NCI-H526 (cell line): ENCODE data around the gene CLEC2D.
"Not testable (repeated sequence)": the region's sequence is repeated elsewhere in the genome, so short reads cannot be mapped to it uniquely, and the experiment has no call there.

Experiments used
- DNase-seq, 2 experiments: peaks; one replicate each; lab custom pipeline; 2025; lab: John Stamatoyannopoulos, UW

Gene CLEC2D

DNA sequence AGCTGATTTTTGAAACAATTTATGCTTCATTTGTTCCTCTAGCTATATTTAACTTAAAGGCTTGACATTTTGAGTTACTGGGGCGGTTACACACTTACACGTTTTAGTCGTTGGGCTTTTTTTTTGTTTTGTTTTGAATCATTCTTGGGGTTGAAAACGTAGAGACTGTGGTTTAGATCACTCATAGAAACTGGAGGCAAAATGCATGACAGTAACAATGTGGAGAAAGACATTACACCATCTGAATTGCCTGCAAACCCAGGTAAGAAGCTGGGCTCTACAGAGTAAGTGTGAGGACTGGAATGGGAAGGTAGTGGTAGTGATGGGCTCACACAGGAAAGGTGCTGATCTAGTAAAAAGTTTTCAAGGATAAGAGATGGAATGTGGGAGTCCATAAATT, at the start of gene CLEC2D:
Gene CLEC2D (plus strand): TSS at position 180 of the 400 bp plus-strand sequence. CDS start 22 bp downstream, at position 202.
- DNase-seq, result no peak

DNA sequence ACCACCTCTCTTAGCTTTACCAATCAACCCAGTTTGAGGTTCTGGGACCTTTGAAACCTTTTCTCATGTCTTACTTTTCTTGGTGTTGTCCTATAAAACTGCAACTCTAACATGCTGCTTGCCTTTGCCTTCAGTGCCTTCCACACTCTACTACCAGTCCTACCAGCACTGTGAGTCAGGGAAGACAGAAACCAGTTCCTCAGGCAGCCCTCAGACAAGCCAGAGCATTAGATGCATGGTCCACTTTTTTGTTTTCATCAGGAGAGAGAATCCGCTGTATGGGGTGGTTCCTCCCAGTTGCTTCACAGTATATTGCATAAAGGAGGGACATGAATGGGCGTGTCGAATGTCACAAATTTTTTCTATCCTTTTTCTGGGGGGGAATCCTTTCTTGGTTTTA, 44.5 kb upstream of the CLEC2D start:
- DNase-seq, result no peak

DNA sequence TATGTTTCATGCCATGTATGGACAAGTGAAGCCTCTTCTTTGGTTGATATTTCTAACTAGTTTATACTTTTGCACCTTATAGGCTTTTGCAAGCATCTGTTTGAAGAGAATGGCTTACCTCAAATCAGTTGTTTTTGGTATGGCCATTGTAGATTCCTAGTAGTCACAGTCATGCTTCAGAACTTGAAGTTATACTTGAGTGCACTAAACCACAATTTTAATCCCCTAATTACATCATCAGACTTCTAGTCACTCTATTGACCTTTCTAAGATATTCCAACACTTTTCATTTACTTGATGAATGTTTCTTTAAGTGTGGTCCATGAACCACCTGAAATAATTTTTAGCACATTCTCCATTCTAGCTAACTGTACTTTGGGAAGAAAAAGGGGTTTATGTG, 43.2 kb upstream of the CLEC2D start:
- no peak for DNase-seq

- DNase-seq, result no peak
These were observed 42.7 kb upstream of the CLEC2D start for GRCh38 chr12:9626821-9627220.

DNA sequence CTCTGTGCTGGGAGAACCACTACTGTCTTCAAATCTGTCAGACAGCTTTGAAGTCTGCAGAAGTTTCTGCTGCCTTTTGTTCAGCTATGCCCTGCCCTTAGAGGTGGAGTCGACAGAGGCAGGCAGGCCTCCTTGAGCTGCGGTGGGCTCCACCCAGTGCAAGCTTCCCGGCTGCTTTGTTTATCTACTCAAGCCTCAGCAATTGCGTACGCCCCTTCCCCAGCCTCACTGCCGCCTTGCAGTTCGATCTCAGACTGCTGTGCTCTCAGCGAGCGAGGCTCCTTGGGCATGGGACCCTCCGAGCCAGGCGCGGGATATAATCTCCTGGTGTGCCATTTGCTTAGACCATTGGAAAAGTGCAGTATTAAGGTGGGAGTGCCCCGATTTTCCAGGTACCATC, 36.7 kb upstream of the CLEC2D start:
- no peak for DNase-seq

- peak in 1 of 2 experiments; percentile 47 for DNase-seq
These were observed 35.2 kb upstream of the CLEC2D start for GRCh38 chr12:9634177-9634803.

- no peak for DNase-seq
These were observed 34.4 kb upstream of the CLEC2D start for GRCh38 chr12:9634969-9635754.

DNA sequence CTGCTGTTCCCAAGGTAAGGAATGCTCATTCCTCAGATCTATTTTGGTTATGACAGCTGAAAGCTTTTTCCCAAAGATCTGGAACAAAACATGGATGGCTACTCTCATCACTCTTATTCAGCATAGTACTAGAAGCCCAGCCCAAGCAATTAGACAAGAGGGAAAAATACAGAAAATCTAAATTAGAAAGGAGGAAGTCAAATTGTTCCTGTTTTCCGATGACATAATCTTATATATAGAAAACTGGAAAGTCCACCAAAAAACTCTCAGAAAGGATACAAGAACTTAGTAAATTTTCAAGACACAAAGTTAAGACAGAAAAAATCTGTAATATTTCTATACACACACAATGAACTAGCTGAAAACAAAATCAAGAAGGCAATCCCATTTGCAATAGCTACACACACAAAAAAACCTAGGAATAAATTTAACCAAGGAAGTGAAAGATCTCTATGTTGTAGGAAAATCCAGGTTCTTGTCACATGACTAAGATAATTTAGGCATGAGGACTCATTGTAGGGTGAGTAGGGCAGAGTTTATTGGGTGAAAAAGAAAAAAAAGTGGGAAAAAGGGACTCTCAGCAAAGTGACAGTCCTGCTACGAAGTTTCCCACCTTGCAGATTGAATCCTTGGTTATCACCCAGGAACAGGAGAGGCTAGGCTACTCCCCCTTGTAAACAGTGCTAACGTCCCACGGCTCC, 33.2 kb upstream of the CLEC2D start:
- DNase-seq, result no peak

GRCh38 chr12:9636851-9637206, 32.7 kb upstream of the CLEC2D start:
- no peak for DNase-seq

GRCh38 chr12:9640024-9640423, 29.5 kb upstream of the CLEC2D start:
- DNase-seq, result no peak

- DNase-seq, result no peak
These were observed 26.8 kb upstream of the CLEC2D start for GRCh38 chr12:9642606-9643265.

GRCh38 chr12:9643266-9643660, 26.2 kb upstream of the CLEC2D start:
- DNase-seq, result no peak

DNA sequence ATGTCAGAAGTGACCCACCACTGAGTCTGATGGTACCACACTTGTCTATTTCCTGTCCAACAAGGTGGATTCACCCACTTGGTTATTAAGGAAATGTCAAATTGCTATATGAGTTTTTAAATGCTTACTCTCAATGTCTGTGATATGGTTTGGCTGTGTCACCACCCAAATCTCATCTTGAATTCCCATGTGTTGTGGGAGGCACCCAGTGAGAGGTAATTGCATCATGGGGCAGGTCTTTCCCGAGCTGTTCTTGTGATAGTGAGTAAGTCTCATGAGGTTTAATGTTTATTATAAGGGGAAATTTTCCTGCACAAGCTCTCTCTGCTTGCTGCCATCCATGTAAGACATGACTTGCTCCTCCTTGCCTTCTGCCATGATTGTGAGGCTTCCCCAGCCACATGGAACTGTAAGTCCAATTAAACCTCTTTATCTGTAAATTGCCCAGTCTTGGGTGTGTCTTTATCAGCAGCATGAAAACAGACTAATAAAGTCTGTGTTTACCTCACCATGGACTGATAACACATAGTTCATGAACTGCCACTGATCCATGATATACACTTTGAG, 24.4 kb upstream of the CLEC2D start:
- not testable (repeated sequence) for DNase-seq

GRCh38 chr12:9646794-9647781, 22.4 kb upstream of the CLEC2D start:
- peak in 1 of 2 experiments; percentile 27 for DNase-seq

GRCh38 chr12:9647825-9648700, 21.4 kb upstream of the CLEC2D start:
- peak; percentile 76 to 91 for DNase-seq

- peak; percentile 21 to 50 for DNase-seq
These were observed 20.6 kb upstream of the CLEC2D start for GRCh38 chr12:9648701-9649531.

- peak; percentile 15 to 64 for DNase-seq
These were observed 20.0 kb upstream of the CLEC2D start for GRCh38 chr12:9649532-9649940.

DNA sequence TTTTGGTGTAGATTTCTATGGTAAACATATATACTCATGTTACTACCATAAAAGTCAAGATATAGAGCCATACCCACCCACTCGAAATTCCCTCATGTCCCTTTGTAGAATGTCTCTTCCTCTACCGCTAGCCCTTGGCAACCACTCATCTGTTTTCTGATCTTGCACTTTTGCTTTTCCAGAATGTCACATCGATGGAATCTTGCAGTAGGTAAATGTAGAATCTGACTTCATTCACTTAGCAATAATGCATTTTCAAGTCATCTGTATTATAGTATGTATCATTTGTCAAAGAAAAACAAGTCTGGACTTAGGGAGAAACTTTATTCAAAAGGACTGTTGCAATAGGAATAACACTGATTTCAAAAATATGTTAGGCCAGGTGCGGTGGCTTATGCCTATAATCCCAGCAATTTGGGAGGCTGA, 19.3 kb upstream of the CLEC2D start:
- DNase-seq, result no peak

DNA sequence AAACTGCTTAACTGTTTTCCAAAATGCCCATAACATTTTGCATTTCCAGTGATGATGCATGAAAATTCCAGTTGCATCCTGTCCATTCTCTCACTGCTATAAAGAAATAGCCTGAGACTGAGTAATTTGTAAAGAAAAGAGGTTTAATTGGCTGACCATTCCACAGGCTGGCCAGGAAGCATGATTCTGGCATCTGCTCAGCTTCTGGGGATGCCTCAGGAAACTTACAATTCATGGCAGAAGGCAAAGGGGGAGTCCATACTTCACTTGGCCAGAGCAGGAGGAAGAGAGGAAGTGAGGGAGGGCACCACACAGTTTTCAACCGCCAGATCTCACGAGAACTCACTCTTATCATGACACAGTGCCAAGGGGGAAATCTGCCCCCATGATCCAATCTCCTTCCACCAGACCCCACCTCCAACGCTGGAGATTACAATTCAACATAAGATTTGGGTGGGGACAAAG, 18.2 kb upstream of the CLEC2D start:
- no peak for DNase-seq
